Astrocyte (in vitro differentiated cells and primary cell): ENCODE data around the gene CDK14. TPM values are rescaled to one million over a fixed set of nuclear protein-coding genes. Genes with fewer than 3 reads are reported as not detected.

Experiments used
- DNase-seq: peaks from one replicate; pipeline ENCODE4 v3.0.0-alpha.2; 2010; ENCODE audit warnings: low read depth
- FAIRE-seq: peaks from 2 replicates; lab custom pipeline; 2011; peaks lifted over from hg19 to GRCh38; lab: Jason Lieb, UNC
- H2AFZ ChIP-seq: 2 replicates; pipeline ENCODE4 v1.6.0; 2012; ENCODE audit warnings: low read depth, low read length, inconsistent platforms
- H3K27ac ChIP-seq: 2 replicates; pipeline ENCODE4 v1.5.1; 2011; ENCODE audit warnings: low read depth, low read length, inconsistent platforms
- H3K27me3 ChIP-seq: 2 replicates; pipeline ENCODE4 v1.6.0; 2011; ENCODE audit warnings: low read length, inconsistent platforms; ENCODE audit not compliant: insufficient read depth
- H3K36me3 ChIP-seq: 2 replicates; pipeline ENCODE4 v1.5.1; 2011; ENCODE audit warnings: low read length, inconsistent platforms; ENCODE audit not compliant: insufficient read depth
- H3K4me1 ChIP-seq: 2 replicates; pipeline ENCODE4 v1.5.1; 2011; ENCODE audit warnings: low read length, inconsistent platforms; ENCODE audit not compliant: insufficient read depth
- H3K4me2 ChIP-seq: 2 replicates; pipeline ENCODE4 v1.6.0; 2012; ENCODE audit warnings: low read length, inconsistent platforms
- H3K4me3 ChIP-seq: 2 replicates; pipeline ENCODE4 v1.5.1; 2011; ENCODE audit warnings: low read depth, mild to moderate bottlenecking, low read length, inconsistent platforms; ENCODE audit not compliant: insufficient read depth
- H3K79me2 ChIP-seq: 2 replicates; pipeline ENCODE4 v1.6.0; 2012; ENCODE audit warnings: mild to moderate bottlenecking, low read length, inconsistent platforms; ENCODE audit not compliant: insufficient read depth
- H3K9ac ChIP-seq: 2 replicates; pipeline ENCODE4 v1.6.0; 2012; ENCODE audit warnings: mild to moderate bottlenecking, low read length, inconsistent platforms
- H3K9me3 ChIP-seq: 2 replicates; pipeline ENCODE4 v1.5.1; 2012; ENCODE audit warnings: low read depth, mild to moderate bottlenecking, low read length, inconsistent platforms; ENCODE audit not compliant: insufficient read depth
- H4K20me1 ChIP-seq: 2 replicates; pipeline ENCODE4 v1.6.0; 2012; ENCODE audit warnings: low read length, inconsistent platforms; ENCODE audit not compliant: insufficient read depth
- H3K27ac Mint-ChIP-seq: one replicate; pipeline ENCODE4 v1.8.0; 2021; ENCODE audit warnings: mild to moderate bottlenecking, mixed read lengths; ENCODE audit not compliant: unreplicated experiment
- H3K27me3 Mint-ChIP-seq: one replicate; pipeline ENCODE4 v1.8.0; 2021; ENCODE audit warnings: low read depth, mixed read lengths; ENCODE audit not compliant: unreplicated experiment
- H3K36me3 Mint-ChIP-seq: one replicate; pipeline ENCODE4 v1.8.0; 2021; ENCODE audit warnings: low read depth, mixed read lengths; ENCODE audit not compliant: unreplicated experiment
- H3K4me1 Mint-ChIP-seq: one replicate; pipeline ENCODE4 v1.8.0; 2021; ENCODE audit warnings: low read depth, mixed read lengths; ENCODE audit not compliant: unreplicated experiment
- H3K4me3 Mint-ChIP-seq: one replicate; pipeline ENCODE4 v1.8.0; 2021; ENCODE audit warnings: mild to moderate bottlenecking, moderate library complexity, mixed read lengths; ENCODE audit not compliant: unreplicated experiment
- H3K9me3 Mint-ChIP-seq: one replicate; pipeline ENCODE4 v1.8.0; 2021; ENCODE audit warnings: mild to moderate bottlenecking, mixed read lengths; ENCODE audit not compliant: unreplicated experiment
- CTCF ChIP-seq: IDR thresholded peaks from 2 replicates; pipeline ENCODE4 v1.5.1; 2011; ENCODE audit warnings: low read depth, mild to moderate bottlenecking, inconsistent platforms, low read length, moderate library complexity; ENCODE audit not compliant: insufficient read depth
- EZH2 ChIP-seq: IDR thresholded peaks from 2 replicates; pipeline ENCODE4 v1.6.1; 2012; ENCODE audit warnings: mild to moderate bottlenecking, low read length, inconsistent platforms; ENCODE audit not compliant: insufficient read depth
- total RNA-seq: library from RNA; stranded (reverse); gene quantifications from 2 replicates; pipeline ENCODE4 v1.2.1, GENCODE V29; 2021

The CDK14 gene
- total RNA-seq, 1 donor from 2014 or later = 30.2 TPM

- DNase-seq = peak; percentile 22
- no peaks in the 10 kb centered on the region for H3K36me3 ChIP-seq
- Mint-ChIP-seq H3K9me3 (no peaks in the 10 kb centered on the region), H3K27ac (no peak overlapping the region), H3K27me3 (no peaks in the 10 kb centered on the region), H3K36me3 (no peaks in the 10 kb centered on the region), H3K4me1 (peaks cover 6% of the 10 kb centered on the region), H3K4me3 (no peak overlapping the region)
- H3K9me3 ChIP-seq = no peaks in the 10 kb centered on the region
- H3K27me3 ChIP-seq = no peaks in the 10 kb centered on the region
- no peaks in the 10 kb centered on the region for H3K79me2 ChIP-seq
- TF ChIP-seq CTCF = no peak
- no peak for TF ChIP-seq EZH2
- no peaks in the 10 kb centered on the region for H3K4me1 ChIP-seq
- H2AFZ ChIP-seq = no peak overlapping the region
- H3K4me2 ChIP-seq = no peak overlapping the region
- no peak for FAIRE-seq
- H3K27ac ChIP-seq = no peak overlapping the region
- no peak overlapping the region for H3K9ac ChIP-seq
- no peak overlapping the region for H3K4me3 ChIP-seq
- no peaks in the 10 kb centered on the region for H4K20me1 ChIP-seq
Observed at GRCh38 chr7:91128683-91129348, 532.7 kb downstream of the CDK14 start.

- H3K9me3 Mint-ChIP-seq = no peaks in the 10 kb centered on the region
- no peak overlapping the region for H3K4me2 ChIP-seq
- H3K27ac Mint-ChIP-seq = no peak overlapping the region
- no peak overlapping the region for H2AFZ ChIP-seq
- H3K4me3 Mint-ChIP-seq = no peak overlapping the region
- DNase-seq (no peak), FAIRE-seq (no peak)
- no peaks in the 10 kb centered on the region for H3K36me3 Mint-ChIP-seq
- no peaks in the 10 kb centered on the region for H3K4me1 ChIP-seq
- TF ChIP-seq CTCF = no peak
- no peak for TF ChIP-seq EZH2
- H3K36me3 ChIP-seq = no peaks in the 10 kb centered on the region
- H3K27me3 Mint-ChIP-seq = no peaks in the 10 kb centered on the region
- H3K9me3 ChIP-seq = no peaks in the 10 kb centered on the region
- H3K4me3 ChIP-seq = no peak overlapping the region
- no peaks in the 10 kb centered on the region for H4K20me1 ChIP-seq
- no peak overlapping the region for H3K9ac ChIP-seq
- H3K79me2 ChIP-seq = no peaks in the 10 kb centered on the region
- no peak overlapping the region for H3K27ac ChIP-seq
- peaks cover 8% of the 10 kb centered on the region for H3K4me1 Mint-ChIP-seq
- H3K27me3 ChIP-seq = no peaks in the 10 kb centered on the region
Observed at GRCh38 chr7:91135300-91135699, 539.2 kb downstream of the CDK14 start.

DNA sequence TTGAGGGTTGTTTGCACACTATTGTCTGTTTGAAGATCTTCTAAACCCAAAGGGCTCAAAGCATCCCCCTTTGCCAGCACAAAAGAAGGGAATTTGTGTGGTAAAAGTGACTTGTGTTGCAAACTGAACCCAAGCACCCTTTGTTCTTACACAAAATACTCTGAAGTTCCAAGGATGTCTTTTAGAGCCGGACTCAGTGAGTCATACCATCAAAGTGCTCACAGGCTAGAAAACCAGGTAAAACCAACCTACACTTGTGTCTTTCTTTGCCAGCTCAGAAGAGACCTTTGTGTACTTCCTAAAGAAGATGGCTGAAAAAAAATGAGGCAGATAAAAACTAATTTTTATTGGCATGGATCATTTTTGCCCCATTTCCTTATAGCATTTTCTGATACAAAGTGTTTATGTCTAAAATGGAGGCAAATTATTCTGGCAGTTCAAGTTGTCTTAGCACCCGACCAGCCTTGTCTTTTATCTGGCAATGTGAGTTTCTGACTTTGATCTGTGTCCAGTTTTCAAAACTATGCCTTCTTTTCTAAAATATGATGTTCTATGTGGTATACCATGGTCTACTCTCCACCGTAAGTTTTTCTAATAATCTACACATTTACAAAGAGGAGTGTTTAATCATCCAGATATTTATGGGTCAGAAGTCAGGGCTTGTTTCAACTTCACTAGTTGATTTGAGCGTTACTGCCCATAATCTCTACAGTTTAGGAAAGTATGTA is 539.7 kb downstream of the CDK14 start:
- Histone ChIP-seq H4K20me1 (no peaks in the 10 kb centered on the region), H2AFZ (no peak overlapping the region), H3K4me2 (no peak overlapping the region), H3K9me3 (no peaks in the 10 kb centered on the region), H3K27ac (no peak overlapping the region), H3K4me3 (no peak overlapping the region), H3K4me1 (no peaks in the 10 kb centered on the region), H3K79me2 (no peaks in the 10 kb centered on the region), H3K27me3 (no peaks in the 10 kb centered on the region), H3K9ac (no peak overlapping the region), H3K36me3 (no peaks in the 10 kb centered on the region)
- DNase-seq (no peak), FAIRE-seq (no peak)
- TF ChIP-seq EZH2 (no peak), CTCF (no peak)
- Mint-ChIP-seq H3K9me3 (no peaks in the 10 kb centered on the region), H3K27me3 (no peaks in the 10 kb centered on the region), H3K4me1 (peaks cover 8% of the 10 kb centered on the region), H3K36me3 (no peaks in the 10 kb centered on the region), H3K27ac (no peak overlapping the region), H3K4me3 (no peak overlapping the region)
